GM18951 (cell line): Measurements from ENCODE around the gene CITED1.
"Not testable (repeated sequence)": the region's sequence is repeated elsewhere in the genome, so short reads cannot be mapped to it uniquely, and the experiment has no call there.

Source experiments
- POLR2A ChIP-seq: IDR thresholded peaks from 4 replicates; pipeline ENCODE4 v1.6.1; 2011; ENCODE audit warnings: mild to moderate bottlenecking; ENCODE audit not compliant: insufficient read length, insufficient read depth; ENCODE audit errors: extremely low read depth
- in situ Hi-C: fragments of 300-500 bp; cut with MboI; formaldehyde crosslinking; loops from one replicate; pipeline ENCODE4 v1.12.0; 2022; ENCODE audit warnings: low sequenced_read_pairs, mixed read lengths, inconsistent platforms; ENCODE audit not compliant: unreplicated experiment

Gene CITED1

GRCh38 chrX:72305286-72306084, at the start of gene CITED1:
Gene CITED1 (minus strand): TSS chrX:72305914. CDS start chrX:72302869, 3,045 bp downstream.
- in situ Hi-C loops, result no loop called here

GRCh38 chrX:72352786-72353185, 47.1 kb upstream of the CITED1 start:
- no peak for TF ChIP-seq POLR2A
- in situ Hi-C loops, result no loop called here

More at GRCh38 chrX:72305286-72306084, at the start of gene CITED1:
- no peak for TF ChIP-seq POLR2A

- in situ Hi-C loops, result no loop called here
- TF ChIP-seq POLR2A, result no peak
Observed at GRCh38 chrX:72351606-72352334, 46.1 kb upstream of the CITED1 start.

GRCh38 chrX:72349190-72349589, 43.5 kb upstream of the CITED1 start:
- no peak for TF ChIP-seq POLR2A
- in situ Hi-C loops, result no loop called here

GRCh38 chrX:72348247-72348979, 42.7 kb upstream of the CITED1 start:
- TF ChIP-seq POLR2A, result no peak
- in situ Hi-C loops, result no loop called here

- no peak for TF ChIP-seq POLR2A
- in situ Hi-C loops, result no loop called here
Observed at GRCh38 chrX:72347366-72347765, 41.7 kb upstream of the CITED1 start.

- no peak for TF ChIP-seq POLR2A
- in situ Hi-C loops, result no loop called here
Observed at GRCh38 chrX:72346302-72346949, 40.7 kb upstream of the CITED1 start.

GRCh38 chrX:72340626-72341025, 34.9 kb upstream of the CITED1 start:
- no peak for TF ChIP-seq POLR2A
- in situ Hi-C loops, result no loop called here

- in situ Hi-C loops, result no loop called here
- TF ChIP-seq POLR2A, result no peak
Observed at GRCh38 chrX:72340041-72340440, 34.3 kb upstream of the CITED1 start.

GRCh38 chrX:72330131-72330530, 24.4 kb upstream of the CITED1 start:
- in situ Hi-C loops, result no loop called here
- TF ChIP-seq POLR2A, result no peak

- TF ChIP-seq POLR2A, result no peak
- in situ Hi-C loops, result no loop called here
Observed at GRCh38 chrX:72326605-72327300, 21.0 kb upstream of the CITED1 start.

- in situ Hi-C loops, result not testable (repeated sequence)
Observed at GRCh38 chrX:72319651-72320050, 13.9 kb upstream of the CITED1 start.

- no peak for TF ChIP-seq POLR2A
Observed at GRCh38 chrX:72317139-72317538, 11.4 kb upstream of the CITED1 start.

More at GRCh38 chrX:72317139-72317538, 11.4 kb upstream of the CITED1 start:
- in situ Hi-C loops, result no loop called here
